ENCODE results near the gene TMEM267. TPM values are rescaled to one million over a fixed set of nuclear protein-coding genes. Genes with fewer than 3 reads are reported as not detected.

Gene TMEM267
- total RNA-seq, 1 experiment from 2014 or later = 19.5 TPM

DNA sequence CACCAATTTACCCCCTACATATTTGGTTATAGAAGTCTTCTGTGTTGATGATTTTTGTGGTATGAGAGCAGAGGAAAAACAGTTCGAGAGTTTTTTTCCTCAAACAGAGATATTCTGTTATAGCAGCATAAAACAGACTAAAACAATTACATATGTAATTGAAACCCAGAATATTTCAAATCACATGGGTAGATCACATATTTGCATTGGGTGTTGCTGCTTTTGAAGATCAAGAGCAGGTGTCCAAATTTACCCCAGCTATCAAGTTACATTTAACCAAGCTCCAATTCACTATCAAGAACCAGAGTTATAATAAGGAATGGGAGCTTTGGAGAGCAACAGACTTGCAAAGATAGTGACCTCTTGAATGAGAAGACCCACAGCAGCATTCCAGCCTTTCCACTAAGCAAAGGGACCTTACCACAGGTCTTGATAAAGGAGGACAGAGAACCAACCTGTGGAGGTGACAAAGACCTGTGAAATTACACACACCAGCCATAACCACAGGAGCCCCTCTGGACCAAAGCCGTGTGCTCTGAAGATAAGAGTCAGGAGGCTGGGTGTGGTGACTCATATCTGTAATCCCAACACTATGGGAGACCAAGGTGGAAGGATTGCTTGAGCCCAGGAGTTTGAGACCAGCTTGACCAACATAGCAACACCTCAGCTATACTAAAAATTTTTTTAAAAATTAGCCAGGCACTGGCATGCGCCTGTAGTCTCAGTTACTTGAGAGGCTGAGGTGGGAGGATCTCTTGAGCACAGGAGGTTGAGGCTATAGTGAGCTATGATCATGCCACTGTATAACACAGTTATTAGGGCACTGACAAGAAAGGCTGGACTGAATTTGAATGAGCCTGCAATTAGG, 67.5 kb downstream of the TMEM267 start:
- no peaks in the 10 kb centered on the region for H3K27me3 Mint-ChIP-seq (ENCODE audit: insufficient read depth, unreplicated experiment)
- TF ChIP-seq CTCF (IDR thresholded peaks at IDR 0.05; ENCODE audit: unreplicated experiment) = no peak
- no peaks in the 10 kb centered on the region for H3K9me3 Mint-ChIP-seq (ENCODE audit: unreplicated experiment)
- DNase-seq (ENCODE audit: unreplicated experiment) = no peak
- H3K27ac Mint-ChIP-seq (ENCODE audit: low read depth, unreplicated experiment) = no peak overlapping the region
- BruUV-seq (replicated peaks) = no TSS peak
- no peak overlapping the region for H3K4me3 Mint-ChIP-seq (ENCODE audit: unreplicated experiment)
- no peaks in the 10 kb centered on the region for H3K36me3 Mint-ChIP-seq (ENCODE audit: insufficient read depth, unreplicated experiment)
- peaks cover 12% of the 10 kb centered on the region for H3K4me1 Mint-ChIP-seq (ENCODE audit: insufficient read depth, unreplicated experiment)
- intact Hi-C loops (cut with micrococcal nuclease) = no loop called here
- ChIA-PET POLR2A (no interaction called here), CTCF (interaction anchor here (0.6 to 1.8 kb wide), 6 partner anchors 16 to 73 kb away, joined by 3 to 4 read pairs (median 3); partner anchors contain the start of gene TMEM267)

- no peak overlapping the region for H3K4me3 Mint-ChIP-seq (ENCODE audit: unreplicated experiment)
- DNase-seq (ENCODE audit: unreplicated experiment) = no peak
- no TSS peak for BruUV-seq (replicated peaks)
- CTCF ChIA-PET = no interaction called here
- intact Hi-C loops (cut with micrococcal nuclease) = no loop called here
- H3K27ac Mint-ChIP-seq (ENCODE audit: low read depth, unreplicated experiment) = no peak overlapping the region
- H3K9me3 Mint-ChIP-seq (ENCODE audit: unreplicated experiment) = no peaks in the 10 kb centered on the region
- POLR2A ChIA-PET = interaction anchor here (0.5 to 1.2 kb wide), 2 partner anchors 14 to 70 kb away, joined by 3 read pairs; partner anchors contain the start of gene TMEM267
- H3K4me1 Mint-ChIP-seq (ENCODE audit: insufficient read depth, unreplicated experiment) = peaks cover 6% of the 10 kb centered on the region
- no peaks in the 10 kb centered on the region for H3K27me3 Mint-ChIP-seq (ENCODE audit: insufficient read depth, unreplicated experiment)
- no peak for TF ChIP-seq CTCF (IDR thresholded peaks at IDR 0.05; ENCODE audit: unreplicated experiment)
- no peaks in the 10 kb centered on the region for H3K36me3 Mint-ChIP-seq (ENCODE audit: insufficient read depth, unreplicated experiment)
Observed at GRCh38 chr5:43413966-43414365, 69.7 kb downstream of the TMEM267 start.

GRCh38 chr5:43412644-43413043, 71.0 kb downstream of the TMEM267 start:
- Mint-ChIP-seq H3K27ac (ENCODE audit: low read depth, unreplicated experiment) (no peak overlapping the region), H3K4me1 (ENCODE audit: insufficient read depth, unreplicated experiment) (peaks cover 6% of the 10 kb centered on the region), H3K9me3 (ENCODE audit: unreplicated experiment) (no peaks in the 10 kb centered on the region), H3K4me3 (ENCODE audit: unreplicated experiment) (no peak overlapping the region), H3K36me3 (ENCODE audit: insufficient read depth, unreplicated experiment) (no peaks in the 10 kb centered on the region), H3K27me3 (ENCODE audit: insufficient read depth, unreplicated experiment) (no peaks in the 10 kb centered on the region)
- BruUV-seq (replicated peaks) = no TSS peak
- no peak for TF ChIP-seq CTCF (IDR thresholded peaks at IDR 0.05; ENCODE audit: unreplicated experiment)
- ChIA-PET CTCF (interaction anchor here (0.6 to 2.9 kb wide), 10 partner anchors 8 to 920 kb away, joined by 3 to 22 read pairs (median 4); partner anchors contain the start of gene TMEM267), POLR2A (interaction anchor here (0.6 to 2.7 kb wide), 6 partner anchors 12 to 71 kb away, joined by 3 to 17 read pairs (median 4); partner anchors contain the start of gene TMEM267)
- intact Hi-C loops (cut with micrococcal nuclease) = no loop called here
- no peak for DNase-seq (ENCODE audit: unreplicated experiment)

- Mint-ChIP-seq H3K9me3 (ENCODE audit: unreplicated experiment) (no peaks in the 10 kb centered on the region), H3K27me3 (ENCODE audit: insufficient read depth, unreplicated experiment) (no peaks in the 10 kb centered on the region), H3K36me3 (ENCODE audit: insufficient read depth, unreplicated experiment) (no peaks in the 10 kb centered on the region), H3K27ac (ENCODE audit: low read depth, unreplicated experiment) (no peak within 1 kb of the TSS), H3K4me3 (ENCODE audit: unreplicated experiment) (no peak within 1 kb of the TSS), H3K4me1 (ENCODE audit: insufficient read depth, unreplicated experiment) (peaks cover 6% of the 10 kb centered on the region)
- BruUV-seq (replicated peaks) = no TSS peak
- no peak for DNase-seq (ENCODE audit: unreplicated experiment)
- ChIA-PET CTCF (interaction anchor here (0.6 to 2.9 kb wide), 11 partner anchors 9 to 920 kb away, joined by 3 to 22 read pairs (median 4); partner anchors contain the start of gene TMEM267), POLR2A (interaction anchor here (0.7 to 2.7 kb wide), 7 partner anchors 9 to 72 kb away, joined by 3 to 17 read pairs (median 6); partner anchors contain the start of gene TMEM267)
- TF ChIP-seq CTCF (IDR thresholded peaks at IDR 0.05; ENCODE audit: unreplicated experiment) = no peak
- intact Hi-C loops (cut with micrococcal nuclease) = no loop called here
Observed at GRCh38 chr5:43412156-43412555, 71.5 kb downstream of the TMEM267 start, which contains the start of gene CCL28. Gene CCL28 (minus strand): TSS chr5:43412391. CDS start chr5:43412316, 75 bp downstream.

Data from MCF 10A (cell line).